Natural killer cell treated with Interleukin-12 subunit alpha and Interleukin-12 subunit beta and Interleukin-15 and Interleukin-18, amount 100 ng/mL, for 72 hours (primary cell): ENCODE measurements around the gene UBXN1. TPM values are rescaled to one million over a fixed set of nuclear protein-coding genes. Genes with fewer than 3 reads are reported as not detected.
"Not testable (repeated sequence)": the region's sequence is repeated elsewhere in the genome, so short reads cannot be mapped to it uniquely, and the experiment has no call there.

ENCODE experiments used
- ATAC-seq, 2 donors: fragments of 150-1000 bp; cut with Tn5 transposase in 1 of 2; sonication (Bioruptor Pico), chemical (Tn5 transposase) in 1 of 2; 2 replicates each; pipeline ENCODE4 v1.10.0; 2021
- DNase-seq: peaks from one replicate; pipeline ENCODE4 v3.0.0; 2022; ENCODE audit warnings: low spot score
- H3K27ac Mint-ChIP-seq, 2 donors: 1 replicate in 1 of 2; 2 replicates in 1 of 2; pipeline ENCODE4 v1.8.0; 2022; ENCODE audit warnings: mixed read lengths in 2 of 2, mild to moderate bottlenecking in 1 of 2, moderate library complexity in 1 of 2
- H3K27me3 Mint-ChIP-seq, 2 donors: 1 replicate in 1 of 2; 2 replicates in 1 of 2; pipeline ENCODE4 v1.8.0; 2022; ENCODE audit warnings: mixed read lengths in 2 of 2
- H3K36me3 Mint-ChIP-seq: one replicate; pipeline ENCODE4 v1.8.0; 2022; ENCODE audit warnings: mixed read lengths
- H3K4me1 Mint-ChIP-seq, 2 donors: 1 replicate in 1 of 2; 2 replicates in 1 of 2; pipeline ENCODE4 v1.8.0; 2022; ENCODE audit warnings: low read depth in 2 of 2, mixed read lengths in 2 of 2, mild to moderate bottlenecking in 1 of 2
- H3K4me3 Mint-ChIP-seq: one replicate; pipeline ENCODE4 v1.8.0; 2022; ENCODE audit warnings: mixed read lengths
- H3K9me3 Mint-ChIP-seq: 2 replicates; pipeline ENCODE4 v1.8.0; 2022; ENCODE audit warnings: mixed read lengths
- total RNA-seq, 2 donors: library from RNA; stranded (reverse); gene quantifications; one replicate each; pipeline ENCODE4 v1.2.3, GENCODE V29; 2022

UBXN1 gene
- total RNA-seq, 2 donors from 2014 or later: 91.1 to 124 TPM

DNA sequence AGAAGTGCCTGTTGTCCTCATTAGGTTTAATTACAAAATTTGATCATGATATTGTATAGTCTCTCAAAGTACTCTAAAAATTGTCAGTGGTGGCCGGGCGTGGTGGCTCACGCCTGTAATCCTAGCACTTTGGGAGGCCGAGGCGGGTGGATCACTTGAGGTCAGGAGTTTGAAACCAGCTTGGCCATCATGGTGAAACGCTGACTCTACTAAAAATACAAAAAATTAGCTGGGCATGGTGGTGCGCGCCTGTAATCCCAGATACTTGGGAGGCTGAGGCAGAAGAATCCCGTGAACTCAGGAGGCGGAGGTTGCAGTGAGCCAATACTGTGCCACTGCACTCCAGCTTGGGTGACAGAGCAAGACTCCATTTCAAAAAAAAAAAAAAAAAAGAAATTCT lies 3.5 kb downstream of the UBXN1 start:
- not testable (repeated sequence) for H3K27ac Mint-ChIP-seq, H3K27me3 Mint-ChIP-seq, ATAC-seq, H3K4me3 Mint-ChIP-seq, H3K9me3 Mint-ChIP-seq
- Mint-ChIP-seq H3K36me3 (peaks cover 22% of the 10 kb centered on the region), H3K4me1 (peaks cover 38 to 42% of the 10 kb centered on the region in 2 donors)
- peak; percentile 15 for DNase-seq

DNA sequence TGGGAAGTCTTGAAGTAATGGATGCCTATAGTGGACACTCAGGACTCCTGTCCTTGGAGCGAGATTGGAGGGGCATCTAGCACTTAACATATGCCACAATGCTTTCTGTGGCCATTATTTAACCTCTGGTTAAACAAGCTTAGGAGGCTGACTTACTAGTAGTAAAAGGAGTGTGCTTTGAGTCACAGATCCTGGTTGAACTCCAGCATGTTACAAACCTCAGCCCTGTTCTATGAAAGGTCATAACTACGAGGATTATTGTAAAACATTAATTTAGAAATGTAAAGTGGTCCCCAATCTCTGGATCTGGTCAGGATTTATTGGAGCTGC lies 5.7 kb downstream of the UBXN1 start:
- Mint-ChIP-seq H3K27me3 (no peaks in the 10 kb centered on the region), H3K4me1 (peaks cover 33 to 37% of the 10 kb centered on the region in 2 donors), H3K9me3 (no peaks in the 10 kb centered on the region), H3K27ac (peak overlapping the region; percentile 91 to 96), H3K4me3 (peak overlapping the region; percentile 94), H3K36me3 (peaks cover 21% of the 10 kb centered on the region)
- no peak for ATAC-seq
- DNase-seq: no peak

DNA sequence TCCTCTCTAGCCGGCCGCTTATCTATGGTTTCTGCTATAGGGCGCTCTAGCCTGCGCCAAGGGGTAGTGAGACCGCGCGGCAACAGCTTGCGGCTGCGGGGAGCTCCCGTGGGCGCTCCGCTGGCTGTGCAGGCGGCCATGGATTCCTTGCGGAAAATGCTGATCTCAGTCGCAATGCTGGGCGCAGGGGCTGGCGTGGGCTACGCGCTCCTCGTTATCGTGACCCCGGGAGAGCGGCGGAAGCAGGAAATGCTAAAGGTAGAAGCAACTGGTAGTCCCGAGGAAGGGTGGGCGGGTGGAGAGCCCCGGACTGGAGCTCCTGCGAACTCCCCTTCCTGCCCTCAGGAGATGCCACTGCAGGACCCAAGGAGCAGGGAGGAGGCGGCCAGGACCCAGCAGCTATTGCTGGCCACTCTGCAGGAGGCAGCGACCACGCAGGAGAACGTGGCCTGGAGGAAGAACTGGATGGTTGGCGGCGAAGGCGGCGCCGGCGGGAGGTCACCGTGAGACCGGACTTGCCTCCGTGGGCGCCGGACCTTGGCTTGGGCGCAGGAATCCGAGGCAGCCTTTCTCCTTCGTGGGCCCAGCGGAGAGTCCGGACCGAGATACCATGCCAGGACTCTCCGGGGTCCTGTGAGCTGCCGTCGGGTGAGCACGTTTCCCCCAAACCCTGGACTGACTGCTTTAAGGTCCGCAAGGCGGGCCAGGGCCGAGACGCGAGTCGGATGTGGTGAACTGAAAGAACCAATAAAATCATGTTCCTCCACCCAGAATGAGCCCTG lies 7.1 kb downstream of the UBXN1 start, which contains the start of the genes LBHD1 and UQCC3:
TSS of gene LBHD1 (minus strand) at position 660 of the 782 bp plus-strand sequence. CDS start 2,236 bp downstream, outside the sequence.
TSS of gene UQCC3 (plus strand) at position 66 of the 782 bp plus-strand sequence. CDS start at position 139, 73 bp downstream.
- peaks cover 25 to 31% of the 10 kb centered on the region in 2 donors for H3K4me1 Mint-ChIP-seq
- peak within 1 kb of the TSS; percentile 94 for H3K4me3 Mint-ChIP-seq
- peaks cover 13% of the 10 kb centered on the region for H3K36me3 Mint-ChIP-seq
- no peaks in the 10 kb centered on the region for H3K27me3 Mint-ChIP-seq
- peak within 1 kb of the TSS; percentile 91 to 96 for H3K27ac Mint-ChIP-seq
- H3K9me3 Mint-ChIP-seq: no peaks in the 10 kb centered on the region
- DNase-seq (peak; percentile 84), ATAC-seq (peak; percentile 92 to 94)

DNA sequence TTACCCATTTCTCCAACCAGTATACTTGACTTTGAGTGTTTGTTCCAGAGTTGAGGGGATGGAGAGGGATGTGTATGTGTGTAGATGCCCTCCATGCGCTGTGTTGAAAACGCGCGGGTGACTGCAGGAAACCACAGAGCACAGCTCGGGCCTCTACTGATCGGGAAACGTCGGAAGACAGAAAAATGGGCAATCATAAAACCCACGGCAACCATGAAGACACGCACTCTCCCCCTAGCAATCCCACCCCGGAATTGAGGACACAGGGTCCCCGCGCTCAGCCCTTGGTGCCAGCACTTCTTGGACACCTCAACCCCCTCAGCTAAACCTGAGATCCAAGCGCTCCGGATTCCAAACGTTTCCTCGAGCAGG lies 7.7 kb downstream of the UBXN1 start:
- ATAC-seq (peak; percentile 33 to 45), DNase-seq (no peak)
- Mint-ChIP-seq H3K27me3 (no peaks in the 10 kb centered on the region), H3K9me3 (no peaks in the 10 kb centered on the region), H3K36me3 (peaks cover 14% of the 10 kb centered on the region), H3K4me1 (peaks cover 28 to 34% of the 10 kb centered on the region in 2 donors), H3K4me3 (peak overlapping the region; percentile 94), H3K27ac (peak overlapping the region; percentile 91 to 96)

DNA sequence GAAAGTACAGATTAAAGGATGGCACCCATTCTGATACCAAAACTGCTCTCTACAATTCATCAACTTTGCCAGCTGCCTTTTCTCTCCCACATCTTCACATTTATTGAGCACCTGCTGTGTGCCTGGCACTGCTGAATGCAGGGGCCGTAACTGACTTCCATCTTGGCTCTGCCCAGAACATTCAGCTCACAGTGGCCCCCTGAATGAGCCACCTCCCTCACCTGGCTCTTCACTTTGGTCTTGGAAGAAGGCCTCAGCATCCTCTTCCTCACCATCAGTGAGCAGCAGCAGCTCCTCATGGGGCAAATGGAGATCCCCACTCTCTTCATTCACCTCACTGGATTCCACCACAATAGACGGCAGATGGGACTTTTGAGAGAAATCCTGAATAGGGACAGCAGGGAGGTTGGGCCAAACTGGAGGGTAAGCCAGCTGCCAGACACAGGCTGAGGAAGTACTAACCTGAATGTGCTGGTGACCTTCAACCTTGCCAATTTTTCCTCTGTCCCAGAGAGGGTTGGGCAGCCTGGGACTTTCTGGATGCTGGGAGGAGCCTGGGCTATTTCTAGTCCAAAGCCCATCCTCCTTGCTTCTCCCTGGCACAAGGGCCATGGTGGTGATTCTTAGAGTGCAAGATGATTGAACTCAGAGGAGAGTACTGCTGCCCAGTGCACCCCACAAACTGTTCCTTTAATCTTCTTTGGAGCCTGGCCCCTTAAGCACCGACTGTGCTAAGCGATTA lies 9.3 kb downstream of the UBXN1 start:
- peaks cover 9% of the 10 kb centered on the region for H3K36me3 Mint-ChIP-seq
- H3K4me1 Mint-ChIP-seq: peaks cover 25 to 33% of the 10 kb centered on the region in 2 donors
- ATAC-seq (no peak), DNase-seq (no peak)
- no peaks in the 10 kb centered on the region for H3K27me3 Mint-ChIP-seq
- H3K27ac Mint-ChIP-seq: peak overlapping the region; percentile 91 to 96
- H3K9me3 Mint-ChIP-seq: no peaks in the 10 kb centered on the region
- H3K4me3 Mint-ChIP-seq: peak overlapping the region; percentile 94

DNA sequence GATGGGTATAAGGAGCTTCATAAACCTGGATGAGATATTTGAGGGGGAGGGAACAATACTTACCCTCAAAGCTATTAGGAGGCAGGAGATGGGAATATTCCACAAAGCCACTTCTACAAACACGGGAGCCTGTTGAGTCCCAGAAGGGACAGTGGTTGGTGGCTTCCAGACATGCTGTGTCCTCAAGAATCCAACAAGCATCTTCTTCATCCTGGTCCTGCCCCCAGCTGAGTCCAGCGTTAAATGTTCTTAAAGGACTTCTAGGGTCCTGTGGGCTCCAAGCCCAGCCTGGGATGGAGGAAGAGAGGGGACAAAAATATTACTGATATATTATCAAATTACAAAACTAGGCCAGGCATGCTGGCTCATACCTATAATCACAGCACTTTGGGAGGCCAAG lies 11.4 kb downstream of the UBXN1 start:
- H3K9me3 Mint-ChIP-seq: no peaks in the 10 kb centered on the region
- no peak for DNase-seq
- H3K36me3 Mint-ChIP-seq: peaks cover 16% of the 10 kb centered on the region
- no peak for ATAC-seq
- peak overlapping the region; percentile 89 to 94 for H3K27ac Mint-ChIP-seq
- H3K4me1 Mint-ChIP-seq: peaks cover 33 to 35% of the 10 kb centered on the region in 2 donors
- H3K4me3 Mint-ChIP-seq: peak overlapping the region; percentile 96
- H3K27me3 Mint-ChIP-seq: no peaks in the 10 kb centered on the region

DNA sequence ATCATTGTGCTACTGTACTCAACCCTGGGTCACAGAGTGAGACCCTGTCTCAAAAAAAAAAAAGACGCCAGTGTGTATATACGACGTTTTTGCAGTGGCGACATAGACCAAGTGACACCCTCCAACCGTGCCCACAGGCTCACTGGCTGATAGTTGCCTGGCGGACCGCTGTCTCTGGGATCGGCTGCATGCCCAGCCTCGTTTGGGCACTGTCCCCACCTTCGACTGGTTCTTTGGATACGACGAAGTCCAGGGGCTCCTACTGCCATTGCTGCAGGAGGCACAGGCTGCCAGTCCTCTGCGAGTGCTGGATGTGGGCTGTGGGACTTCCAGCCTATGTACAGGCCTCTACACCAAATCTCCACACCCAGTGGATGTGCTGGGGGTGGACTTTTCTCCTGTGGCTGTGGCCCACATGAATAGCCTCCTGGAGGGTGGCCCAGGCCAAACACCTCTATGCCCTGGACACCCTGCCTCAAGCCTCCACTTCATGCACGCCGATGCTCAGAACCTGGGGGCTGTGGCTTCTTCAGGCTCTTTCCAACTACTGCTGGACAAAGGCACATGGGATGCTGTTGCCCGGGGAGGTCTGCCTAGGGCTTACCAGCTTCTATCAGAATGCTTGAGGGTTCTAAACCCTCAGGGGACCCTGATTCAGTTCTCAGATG lies 12.5 kb downstream of the UBXN1 start:
- no peaks in the 10 kb centered on the region for H3K9me3 Mint-ChIP-seq
- DNase-seq (no peak), ATAC-seq (no peak)
- peak overlapping the region; percentile 96 for H3K4me3 Mint-ChIP-seq
- H3K27ac Mint-ChIP-seq: peak overlapping the region; percentile 89 to 94
- H3K27me3 Mint-ChIP-seq: no peaks in the 10 kb centered on the region
- H3K4me1 Mint-ChIP-seq: peaks cover 31 to 34% of the 10 kb centered on the region in 2 donors
- peaks cover 17% of the 10 kb centered on the region for H3K36me3 Mint-ChIP-seq

DNA sequence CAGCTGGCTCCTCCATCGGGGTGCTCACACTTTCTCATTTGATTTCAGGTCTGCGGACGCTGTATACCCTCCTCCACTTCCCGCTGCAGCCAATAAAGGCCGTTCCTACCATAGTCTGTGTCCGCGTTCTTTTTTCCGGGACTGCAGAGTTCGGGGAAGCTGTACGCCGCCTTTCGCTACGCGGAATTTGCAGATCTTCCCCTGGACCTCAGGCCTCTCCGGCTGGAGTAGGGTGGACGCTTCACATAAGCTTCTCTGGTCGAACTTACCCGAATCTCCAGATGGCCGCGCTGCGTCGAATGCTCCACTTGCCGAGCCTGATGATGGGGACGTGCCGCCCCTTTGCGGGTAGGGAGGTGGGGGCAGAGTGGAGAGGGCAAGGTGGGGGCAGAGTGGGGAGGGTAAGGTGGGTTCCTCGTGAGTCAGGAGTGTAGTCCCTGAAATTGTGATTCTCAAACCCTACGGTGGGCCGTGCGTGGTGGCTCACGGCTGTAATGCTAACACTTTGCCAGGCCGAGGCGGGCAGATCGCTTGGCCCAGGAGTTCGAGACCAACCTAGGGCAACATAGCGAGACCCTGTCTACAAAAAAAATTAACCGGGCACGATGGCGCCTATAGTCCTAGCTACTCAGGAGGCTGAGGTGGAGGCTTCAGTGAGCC lies 13.1 kb downstream of the UBXN1 start:
- peak overlapping the region; percentile 89 to 94 for H3K27ac Mint-ChIP-seq
- H3K9me3 Mint-ChIP-seq: no peaks in the 10 kb centered on the region
- H3K27me3 Mint-ChIP-seq: no peaks in the 10 kb centered on the region
- ATAC-seq (peak; percentile 42 to 55), DNase-seq (no peak)
- H3K4me1 Mint-ChIP-seq: peaks cover 25 to 28% of the 10 kb centered on the region in 2 donors
- peak overlapping the region; percentile 96 for H3K4me3 Mint-ChIP-seq
- H3K36me3 Mint-ChIP-seq: peaks cover 17% of the 10 kb centered on the region

DNA sequence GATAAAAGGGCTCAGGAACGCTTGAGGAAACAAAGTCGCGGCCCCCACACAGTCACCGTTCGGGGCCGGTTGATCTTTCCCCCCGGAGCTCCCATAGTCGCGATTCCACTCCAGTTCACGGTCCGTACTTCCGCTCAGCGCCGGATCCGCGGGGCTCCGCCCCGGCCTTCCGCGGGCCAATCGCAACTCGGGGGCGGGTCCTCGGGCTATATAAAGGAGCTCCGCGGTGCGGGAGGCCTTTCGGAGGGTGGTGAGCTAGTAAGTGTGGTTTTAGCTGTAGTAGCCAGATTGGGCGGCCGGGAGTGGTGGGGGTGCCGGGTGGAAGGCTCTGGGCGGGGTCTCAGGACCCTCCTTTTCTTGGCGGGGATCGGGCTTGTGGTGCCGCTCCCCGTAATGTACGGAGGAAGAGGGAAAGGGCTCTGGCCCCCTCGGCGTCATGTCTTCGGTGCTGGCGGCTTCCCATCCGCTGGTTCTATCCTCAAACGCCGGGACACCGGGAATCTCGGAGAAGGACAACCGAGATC lies 13.7 kb downstream of the UBXN1 start, which contains the start of the genes C11orf98 and CSKMT:
TSS of gene C11orf98 (minus strand) at position 136 of the 524 bp plus-strand sequence. CDS start at position 95, 41 bp downstream.
TSS of gene CSKMT (plus strand) at position 238 of the 524 bp plus-strand sequence. CDS start 568 bp downstream, outside the sequence.
- no peaks in the 10 kb centered on the region for H3K9me3 Mint-ChIP-seq
- DNase-seq (peak; percentile 96), ATAC-seq (peak; percentile 95 to 97)
- H3K27me3 Mint-ChIP-seq: no peaks in the 10 kb centered on the region
- H3K36me3 Mint-ChIP-seq: peaks cover 17% of the 10 kb centered on the region
- peaks cover 23% of the 10 kb centered on the region in 2 donors for H3K4me1 Mint-ChIP-seq
- H3K27ac Mint-ChIP-seq: peak within 1 kb of the TSS; percentile 89 to 94
- peak within 1 kb of the TSS; percentile 96 for H3K4me3 Mint-ChIP-seq

DNA sequence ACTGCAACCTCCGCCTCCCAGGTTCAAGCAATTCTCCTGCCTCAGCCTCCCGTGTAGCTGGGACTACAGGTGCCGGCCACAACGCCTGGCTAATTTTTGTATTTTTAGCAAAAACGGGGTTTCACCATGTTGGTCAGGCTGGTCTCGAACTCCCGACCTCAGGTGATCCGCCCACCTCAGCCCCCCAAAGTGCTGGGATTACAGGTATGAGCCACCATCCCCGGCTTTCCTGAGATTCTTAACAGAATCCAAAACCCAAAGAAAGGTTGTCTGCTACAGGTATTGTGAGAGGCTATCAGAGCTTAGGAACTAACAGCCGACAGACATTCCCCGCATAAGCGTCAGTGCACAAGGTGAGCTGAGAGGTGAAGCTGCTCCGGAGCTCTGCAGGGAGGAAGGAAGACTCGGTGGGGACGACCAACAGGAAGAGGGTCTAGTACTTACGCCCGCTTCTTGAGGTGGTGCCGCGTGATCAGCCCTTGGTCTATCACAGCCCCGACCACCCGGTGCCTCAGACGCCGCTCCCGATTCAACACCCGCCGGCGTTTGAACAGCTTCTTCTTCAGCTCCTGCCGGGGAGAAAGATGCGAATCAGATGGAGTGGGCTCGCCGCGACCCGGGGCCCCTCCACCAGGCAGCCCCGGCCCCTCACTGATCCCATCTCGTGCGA lies 14.3 kb downstream of the UBXN1 start:
- DNase-seq (no peak), ATAC-seq (peak; percentile 20 to 64)
- Mint-ChIP-seq H3K27ac (peak overlapping the region; percentile 89 to 94), H3K36me3 (peaks cover 17% of the 10 kb centered on the region), H3K27me3 (no peaks in the 10 kb centered on the region), H3K4me1 (peaks cover 23% of the 10 kb centered on the region in 2 donors), H3K4me3 (peak overlapping the region; percentile 96), H3K9me3 (no peaks in the 10 kb centered on the region)

DNA sequence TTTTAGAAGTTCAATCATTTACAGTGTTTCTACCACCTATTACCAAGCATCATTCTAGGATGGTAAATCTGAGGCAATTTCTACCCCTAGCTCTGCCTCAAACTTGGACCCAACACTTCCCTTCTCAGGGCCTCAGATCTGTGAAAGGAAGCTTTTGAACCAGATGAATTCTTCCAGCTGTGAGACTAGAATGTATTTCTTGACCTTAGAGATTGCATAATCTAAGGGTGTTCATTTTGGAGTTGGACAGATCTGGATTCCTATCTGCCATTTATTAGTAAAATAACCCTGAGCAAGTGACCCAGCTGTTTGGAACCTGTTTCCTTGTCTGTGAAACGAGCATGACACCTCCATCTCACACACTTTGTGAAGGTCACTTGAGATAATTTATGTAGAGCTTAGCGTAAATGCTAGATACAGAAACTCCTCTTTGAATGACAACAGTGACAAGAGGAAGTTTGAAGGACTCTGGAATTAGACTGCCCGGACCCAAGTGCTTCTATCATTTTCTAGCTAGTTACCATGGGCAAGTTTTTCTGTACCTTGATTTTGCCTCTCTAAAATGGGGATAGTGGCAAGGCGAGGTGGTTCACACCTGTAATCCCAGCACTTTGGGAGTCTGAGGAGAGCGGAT lies 22.0 kb downstream of the UBXN1 start:
- Mint-ChIP-seq H3K9me3 (no peaks in the 10 kb centered on the region), H3K4me1 (peaks cover 15% of the 10 kb centered on the region in 2 donors), H3K36me3 (peaks cover 5% of the 10 kb centered on the region), H3K27me3 (no peaks in the 10 kb centered on the region), H3K27ac (no peak overlapping the region), H3K4me3 (no peak overlapping the region)
- DNase-seq (no peak), ATAC-seq (no peak)

DNA sequence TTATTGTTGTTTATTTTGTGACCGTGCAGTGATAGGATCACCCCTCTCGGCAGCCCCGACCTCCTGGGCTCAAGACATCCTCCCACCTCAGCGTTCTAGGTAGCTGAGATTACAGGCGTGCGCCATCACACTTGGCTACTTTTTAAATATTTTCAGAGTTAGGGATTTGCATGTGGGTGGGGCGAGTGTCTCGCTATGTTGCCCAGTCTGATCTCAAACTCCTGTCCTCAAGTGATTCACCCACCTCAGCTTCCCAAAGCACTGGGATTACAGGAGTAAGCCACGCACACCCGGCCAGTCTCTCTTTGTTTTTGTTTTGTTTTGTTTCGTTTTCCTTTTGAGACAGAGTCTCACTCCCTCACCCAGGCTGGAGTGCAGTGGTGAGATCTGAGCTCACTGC lies 24.6 kb downstream of the UBXN1 start:
- Mint-ChIP-seq H3K9me3 (no peaks in the 10 kb centered on the region), H3K4me3 (peak overlapping the region; percentile 99), H3K27me3 (no peaks in the 10 kb centered on the region), H3K27ac (peak overlapping the region; percentile 98 to 100), H3K4me1 (peaks cover 19 to 21% of the 10 kb centered on the region in 2 donors), H3K36me3 (peaks cover 5% of the 10 kb centered on the region)
- DNase-seq (no peak), ATAC-seq (no peak)
